IPS-18a (cell line): Measurements from ENCODE around the gene ADARB1.

Experiments
- H3K27ac ChIP-seq: one replicate; pipeline ENCODE4 v1.5.1; 2013; ENCODE audit warnings: low read length
- H3K27me3 ChIP-seq: one replicate; pipeline ENCODE4 v1.6.1; 2013; ENCODE audit warnings: mild to moderate bottlenecking, low read length; ENCODE audit not compliant: control insufficient read depth, insufficient read depth
- H3K36me3 ChIP-seq: one replicate; pipeline ENCODE4 v1.6.1; 2013; ENCODE audit warnings: low read depth, low read length; ENCODE audit not compliant: control insufficient read depth
- H3K4me1 ChIP-seq: one replicate; pipeline ENCODE4 v1.6.1; 2013; ENCODE audit warnings: low read depth, low read length; ENCODE audit not compliant: control insufficient read depth
- H3K4me3 ChIP-seq: one replicate; pipeline ENCODE4 v1.5.1; 2013; ENCODE audit warnings: low read length
- H3K9ac ChIP-seq: one replicate; pipeline ENCODE4 v1.6.1; 2013; ENCODE audit warnings: mild to moderate bottlenecking, low read length, moderate library complexity
- H3K9me3 ChIP-seq: one replicate; pipeline ENCODE4 v1.6.1; 2013; ENCODE audit warnings: low read depth, low read length; ENCODE audit not compliant: control insufficient read depth

Gene ADARB1

DNA sequence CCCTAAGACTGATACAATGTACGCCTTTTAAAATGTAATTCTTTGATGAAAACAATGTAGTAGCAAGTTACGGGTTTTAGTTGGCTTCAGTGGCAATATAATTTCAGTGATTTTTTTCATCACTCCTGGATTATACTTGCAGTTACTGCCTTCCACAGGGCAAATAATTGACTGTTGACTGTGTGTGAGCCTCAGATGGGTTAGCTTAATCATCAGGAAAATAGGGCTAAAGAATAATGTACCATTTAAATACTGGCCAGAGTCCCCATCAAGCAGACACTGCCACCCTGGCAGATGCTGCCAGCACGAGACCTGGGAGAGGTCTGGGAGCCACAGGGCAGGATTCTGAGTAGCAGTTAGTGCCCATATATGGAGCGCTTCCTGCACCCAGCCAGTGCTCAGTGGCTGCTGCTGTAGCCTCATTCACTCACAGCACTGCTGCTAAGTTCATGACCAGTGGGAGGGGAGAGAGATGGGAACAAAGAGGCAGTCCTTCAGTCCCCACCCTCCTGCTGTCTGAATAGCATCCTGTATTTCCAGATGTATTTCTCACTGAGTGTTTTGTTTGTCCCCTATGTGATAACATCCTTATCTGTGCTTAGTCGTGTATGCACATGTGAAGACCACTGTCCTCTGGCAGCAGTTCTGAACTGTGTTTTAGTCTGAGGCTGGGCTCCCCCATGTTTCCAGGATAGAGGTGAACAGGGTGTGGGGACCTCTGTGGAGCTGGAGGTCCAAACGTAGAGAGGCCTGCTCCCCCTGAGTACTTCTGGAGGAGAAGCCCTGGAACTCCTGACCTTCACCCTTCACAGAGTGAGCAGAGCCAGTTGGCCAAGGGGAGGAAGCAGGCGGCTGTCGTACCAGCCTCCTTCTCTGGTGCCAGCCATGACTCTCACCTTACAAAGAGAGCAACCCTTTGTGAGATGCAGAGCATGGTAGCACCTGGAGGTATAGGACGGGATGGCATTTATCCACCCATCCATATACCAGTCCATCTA, 80.4 kb downstream of the ADARB1 start:
- no peaks in the 10 kb centered on the region for H3K36me3 ChIP-seq
- no peak overlapping the region for H3K9ac ChIP-seq
- no peaks in the 10 kb centered on the region for H3K4me1 ChIP-seq

DNA sequence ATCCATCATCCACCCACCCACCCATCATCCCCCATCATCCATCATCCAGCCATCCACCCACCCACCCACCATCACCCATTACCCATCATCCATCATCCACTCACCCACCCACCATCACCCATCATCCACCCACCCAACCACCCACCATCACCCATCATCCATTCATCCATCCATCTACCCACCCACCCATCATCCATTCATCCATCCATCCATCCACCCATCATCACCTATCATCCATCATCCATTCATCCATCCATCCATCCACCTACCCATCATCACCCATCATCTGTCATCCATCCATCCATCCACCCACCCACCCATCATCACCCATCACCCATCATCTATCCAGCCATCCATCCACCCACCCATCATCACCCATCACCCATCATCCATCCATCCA, 81.5 kb downstream of the ADARB1 start:
- H3K9me3 ChIP-seq: no peaks in the 10 kb centered on the region
- H3K36me3 ChIP-seq: no peaks in the 10 kb centered on the region
- H3K4me3 ChIP-seq: no peak overlapping the region
- H3K9ac ChIP-seq: no peak overlapping the region
- H3K4me1 ChIP-seq: no peaks in the 10 kb centered on the region
- H3K27me3 ChIP-seq: no peaks in the 10 kb centered on the region
- H3K27ac ChIP-seq: no peak overlapping the region

More for the DNA sequence above, 80.4 kb downstream of the ADARB1 start:
- no peaks in the 10 kb centered on the region for H3K9me3 ChIP-seq
- no peak overlapping the region for H3K27ac ChIP-seq
- no peaks in the 10 kb centered on the region for H3K27me3 ChIP-seq
- H3K4me3 ChIP-seq: no peak overlapping the region

DNA sequence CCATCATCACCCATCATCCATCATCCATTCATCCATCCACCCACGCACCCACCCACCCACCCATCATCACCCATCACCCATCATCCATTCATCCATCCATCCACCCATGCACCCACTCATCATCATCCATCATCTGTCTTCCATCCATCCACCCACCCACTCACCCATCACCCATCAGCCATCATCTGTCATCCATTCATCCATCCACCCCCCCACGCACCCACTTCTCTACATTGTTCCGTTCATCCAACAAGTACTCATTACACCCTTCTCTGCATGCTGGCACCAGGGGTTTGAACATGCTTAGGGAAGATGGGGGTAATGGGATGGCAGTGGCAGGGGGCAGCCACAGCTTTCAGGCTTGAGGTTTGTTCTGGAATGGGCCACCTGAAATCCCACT, 82.1 kb downstream of the ADARB1 start:
- Histone ChIP-seq H3K9ac (no peak overlapping the region), H3K27ac (no peak overlapping the region), H3K4me1 (no peaks in the 10 kb centered on the region), H3K36me3 (no peaks in the 10 kb centered on the region), H3K27me3 (no peaks in the 10 kb centered on the region), H3K4me3 (no peak overlapping the region), H3K9me3 (no peaks in the 10 kb centered on the region)

DNA sequence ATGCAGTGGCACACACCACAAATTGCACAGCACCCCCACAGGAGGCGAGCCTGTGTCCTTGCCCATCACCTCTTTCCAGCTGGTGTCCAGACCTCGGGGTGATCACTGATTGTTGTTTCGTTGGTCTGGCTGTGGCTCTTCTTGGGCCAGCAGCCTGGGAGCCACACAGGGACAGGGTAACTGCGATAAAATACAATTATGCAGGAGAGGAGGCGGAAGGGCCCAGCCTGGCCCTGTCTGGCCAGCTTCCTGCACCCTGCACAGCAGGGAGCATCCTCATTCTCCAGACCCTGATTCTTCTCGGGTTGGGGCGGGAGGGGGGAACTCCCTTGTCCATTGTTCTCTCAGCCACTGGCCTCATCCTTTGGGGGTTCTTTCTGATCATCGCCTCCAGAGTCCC, 83.6 kb downstream of the ADARB1 start:
- H3K9me3 ChIP-seq: no peaks in the 10 kb centered on the region
- H3K4me3 ChIP-seq: no peak overlapping the region
- no peak overlapping the region for H3K9ac ChIP-seq
- H3K27ac ChIP-seq: no peak overlapping the region
- H3K36me3 ChIP-seq: no peaks in the 10 kb centered on the region
- H3K27me3 ChIP-seq: no peaks in the 10 kb centered on the region
- H3K4me1 ChIP-seq: no peaks in the 10 kb centered on the region

DNA sequence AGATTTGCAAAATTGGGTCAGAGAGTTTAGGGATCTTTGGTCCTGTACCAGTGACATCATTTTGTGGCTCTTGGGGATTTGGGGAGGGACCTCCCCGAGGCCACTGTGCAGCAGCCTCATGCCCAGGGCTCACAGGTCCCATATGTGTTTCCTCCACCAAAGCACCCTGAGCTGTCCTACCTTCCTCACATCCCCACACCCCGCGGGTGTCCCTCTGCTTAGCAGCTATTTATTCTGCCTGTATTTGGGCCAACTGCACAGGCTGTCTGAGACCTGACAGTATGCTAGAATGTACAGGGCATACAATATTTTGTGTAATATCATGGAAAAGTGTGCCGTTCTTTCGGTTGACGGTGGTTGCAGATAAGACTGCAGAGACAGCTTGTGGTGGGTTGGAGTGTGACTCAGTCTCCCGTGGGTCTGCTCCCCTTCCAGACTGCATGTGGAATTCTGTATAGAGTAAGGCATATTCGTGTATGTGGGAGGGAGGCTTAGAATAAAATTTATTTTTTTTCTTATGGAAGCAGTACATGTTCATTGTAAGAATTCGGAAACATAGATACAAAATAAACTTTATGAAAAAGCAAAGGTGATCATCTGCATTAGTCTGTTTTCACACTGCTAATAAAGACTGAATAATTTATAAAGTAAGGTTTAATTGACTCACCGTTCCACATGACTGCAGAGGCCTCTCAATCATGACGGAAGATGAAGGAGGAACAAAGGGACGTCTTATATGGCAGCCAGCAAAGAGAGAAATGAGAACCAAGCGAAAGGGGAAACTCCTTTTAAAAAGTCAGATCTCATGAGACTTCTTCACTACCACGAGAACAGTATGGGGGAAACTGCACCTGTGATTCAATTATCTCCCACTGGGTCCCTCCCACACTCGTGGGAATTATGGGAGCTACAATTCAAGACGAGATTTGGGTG, 84.4 kb downstream of the ADARB1 start:
- H3K36me3 ChIP-seq: no peaks in the 10 kb centered on the region
- H3K4me1 ChIP-seq: no peaks in the 10 kb centered on the region
- H3K9ac ChIP-seq: no peak overlapping the region
- no peaks in the 10 kb centered on the region for H3K9me3 ChIP-seq
- H3K4me3 ChIP-seq: no peak overlapping the region
- H3K27ac ChIP-seq: no peak overlapping the region
- H3K27me3 ChIP-seq: no peaks in the 10 kb centered on the region

DNA sequence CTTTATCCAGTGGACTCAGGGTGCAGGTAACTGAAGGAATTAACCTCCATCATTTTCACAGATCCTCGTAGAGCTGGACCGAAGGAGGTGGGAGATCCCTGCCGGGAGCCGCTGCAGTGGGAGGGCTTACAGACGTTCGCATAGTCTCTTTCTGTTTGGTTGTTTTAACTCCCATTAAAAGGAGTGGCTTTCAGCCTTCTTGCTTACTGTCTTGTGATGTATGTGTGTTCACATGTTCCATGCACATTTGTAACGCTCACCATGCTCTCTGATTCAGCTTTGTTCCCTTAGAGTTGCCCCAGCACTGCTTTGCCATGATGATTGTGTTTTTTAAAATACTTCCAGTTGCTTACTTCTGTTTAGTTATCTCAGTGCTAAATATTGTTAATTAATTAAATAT, 85.8 kb downstream of the ADARB1 start:
- Histone ChIP-seq H3K9me3 (no peaks in the 10 kb centered on the region), H3K9ac (no peak overlapping the region)

DNA sequence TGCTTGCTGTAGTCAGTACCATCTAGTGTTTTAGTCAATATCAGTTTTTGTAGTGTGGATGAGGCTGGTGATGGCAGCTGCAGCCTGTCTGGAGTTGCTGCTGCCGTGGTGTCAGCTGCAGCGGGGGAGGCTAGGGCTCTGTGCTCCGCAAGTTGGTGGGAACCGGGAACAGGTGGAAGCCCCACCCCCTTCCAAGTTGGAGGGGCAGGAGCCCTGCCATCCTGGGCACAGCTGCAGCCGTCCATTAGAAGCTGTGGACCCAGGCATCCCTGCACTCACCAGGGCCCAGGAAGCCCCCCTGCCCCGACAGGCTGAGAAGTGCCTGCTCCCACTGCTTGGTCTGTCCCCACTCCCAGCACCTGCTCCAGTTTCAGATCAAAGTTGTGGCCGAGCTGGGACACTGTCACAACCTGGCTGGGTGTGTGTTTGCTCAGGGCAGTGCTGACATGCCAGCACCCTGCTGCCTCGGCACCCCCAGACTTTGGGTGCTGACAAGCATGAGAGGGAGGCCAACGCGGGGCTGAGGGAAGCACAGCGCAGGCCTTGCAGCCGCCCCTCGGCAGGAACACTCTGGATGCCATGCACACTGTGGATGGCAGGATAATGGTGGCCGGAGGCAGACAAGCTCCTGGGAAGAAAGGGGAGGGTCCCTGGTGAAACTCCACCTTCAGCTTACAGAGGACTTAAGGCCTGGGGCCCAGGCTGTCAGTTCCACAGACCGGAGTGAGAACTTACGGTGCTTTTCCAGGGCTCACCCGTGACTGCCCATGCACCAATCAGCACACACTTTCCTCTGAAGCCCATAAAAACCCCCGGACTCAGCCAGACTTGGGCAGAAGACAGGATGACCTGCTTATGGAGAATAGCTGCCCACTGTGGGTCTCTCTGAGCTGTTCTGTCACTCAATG, 86.9 kb downstream of the ADARB1 start:
- Histone ChIP-seq H3K27ac (no peak overlapping the region), H3K9me3 (no peaks in the 10 kb centered on the region), H3K27me3 (no peaks in the 10 kb centered on the region), H3K9ac (no peak overlapping the region), H3K36me3 (no peaks in the 10 kb centered on the region), H3K4me3 (no peak overlapping the region), H3K4me1 (no peaks in the 10 kb centered on the region)

More for the DNA sequence above, 85.8 kb downstream of the ADARB1 start:
- Histone ChIP-seq H3K27me3 (no peaks in the 10 kb centered on the region), H3K4me1 (no peaks in the 10 kb centered on the region), H3K36me3 (no peaks in the 10 kb centered on the region), H3K27ac (no peak overlapping the region), H3K4me3 (no peak overlapping the region)

DNA sequence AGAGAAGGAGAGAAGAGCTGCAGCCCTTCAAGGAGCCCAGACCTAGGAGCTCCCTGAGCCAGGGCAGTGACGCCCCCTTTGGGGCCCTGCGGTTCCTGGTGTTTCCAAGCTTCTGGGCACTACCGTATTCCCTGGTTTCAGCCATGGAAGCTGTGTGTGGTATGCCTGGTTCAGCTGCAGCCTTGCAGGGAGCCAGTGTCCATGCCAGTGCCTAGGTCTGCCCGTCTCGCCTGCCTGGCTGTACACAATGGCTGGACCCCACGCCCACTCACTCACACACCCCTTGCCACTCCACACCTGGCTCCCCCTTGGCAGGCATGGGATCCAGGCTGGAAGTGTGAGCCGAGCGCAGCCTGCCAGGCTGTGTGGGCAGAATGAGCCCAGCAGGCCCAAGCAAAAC, 87.7 kb downstream of the ADARB1 start:
- Histone ChIP-seq H3K9ac (no peak overlapping the region), H3K9me3 (no peaks in the 10 kb centered on the region), H3K4me1 (no peaks in the 10 kb centered on the region), H3K36me3 (no peaks in the 10 kb centered on the region), H3K4me3 (no peak overlapping the region), H3K27ac (no peak overlapping the region), H3K27me3 (no peaks in the 10 kb centered on the region)

DNA sequence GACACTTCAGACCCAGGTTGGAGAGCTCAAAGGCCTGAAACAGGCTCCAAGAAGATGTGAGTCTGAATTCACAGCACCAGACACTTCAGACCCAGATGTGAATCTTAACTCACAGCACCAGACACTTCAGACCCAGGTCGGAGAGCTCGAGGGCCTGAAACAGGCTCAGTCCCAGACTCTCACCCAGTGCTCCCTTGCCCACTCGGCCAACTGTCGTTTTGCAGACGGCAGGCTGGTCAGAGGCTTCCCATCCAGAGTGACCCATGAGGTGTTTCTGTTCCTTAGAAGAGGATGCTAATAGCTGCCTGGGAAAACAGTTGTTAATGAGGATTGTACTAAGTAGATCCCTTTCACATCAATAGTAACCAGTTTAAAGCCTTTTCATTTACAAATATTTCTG, 88.4 kb downstream of the ADARB1 start:
- H3K27ac ChIP-seq: no peak overlapping the region
- H3K27me3 ChIP-seq: no peaks in the 10 kb centered on the region
- no peaks in the 10 kb centered on the region for H3K36me3 ChIP-seq
- H3K9ac ChIP-seq: no peak overlapping the region
- no peaks in the 10 kb centered on the region for H3K9me3 ChIP-seq
- no peak overlapping the region for H3K4me3 ChIP-seq
- no peaks in the 10 kb centered on the region for H3K4me1 ChIP-seq

DNA sequence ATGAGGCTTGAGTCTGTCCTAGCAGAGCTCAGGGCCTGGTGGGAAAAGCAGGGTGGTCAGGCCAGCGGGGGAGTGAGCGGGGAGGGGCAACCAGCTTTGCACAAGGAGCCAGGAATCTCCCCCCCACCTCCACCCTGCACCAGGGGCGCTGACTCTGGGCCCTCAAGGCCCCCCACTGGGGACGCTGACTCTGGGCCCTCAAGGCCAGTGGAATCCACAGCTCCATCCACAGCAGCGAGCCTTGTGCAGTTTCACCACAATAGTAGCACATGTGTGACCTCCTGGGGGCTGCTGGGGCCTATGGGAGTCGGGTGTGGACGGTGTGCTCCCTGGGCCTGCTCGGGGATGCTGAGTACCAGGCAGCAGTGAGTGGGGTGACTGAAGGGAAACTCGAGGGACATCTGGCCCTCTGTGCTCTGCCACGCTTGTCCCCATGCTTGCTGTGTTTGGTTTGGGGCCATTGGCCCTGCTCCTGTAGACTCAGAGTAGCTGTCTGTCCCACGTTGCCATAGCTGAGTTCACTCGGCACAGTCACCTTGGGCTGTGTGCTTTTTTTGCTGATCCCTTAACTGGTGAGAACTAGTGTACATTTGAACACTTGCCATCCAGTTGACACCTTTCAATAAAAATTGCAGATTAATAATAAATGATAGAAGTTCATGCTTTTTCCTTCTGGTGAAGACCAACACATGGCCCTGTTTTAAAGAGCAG, 89.2 kb downstream of the ADARB1 start:
- H3K27ac ChIP-seq: no peak overlapping the region
- H3K36me3 ChIP-seq: no peaks in the 10 kb centered on the region
- H3K4me3 ChIP-seq: no peak overlapping the region
- no peaks in the 10 kb centered on the region for H3K4me1 ChIP-seq
- H3K27me3 ChIP-seq: no peaks in the 10 kb centered on the region
- H3K9ac ChIP-seq: no peak overlapping the region
- no peaks in the 10 kb centered on the region for H3K9me3 ChIP-seq
